CD14-positive monocyte (primary cell): Measurements from ENCODE around the gene MAP6D1. TPM values are rescaled to one million over a fixed set of nuclear protein-coding genes. Genes with fewer than 3 reads are reported as not detected.

Experiments used
- DNase-seq, 3 donors: peaks; one replicate each; pipeline ENCODE4 v3.0.0-alpha.2; 2011 to 2022
- H2AFZ ChIP-seq: 2 replicates; pipeline ENCODE4 v1.6.0; 2012; ENCODE audit warnings: mild to moderate bottlenecking, low read depth, low read length, inconsistent platforms; ENCODE audit not compliant: insufficient read depth, poor library complexity, severe bottlenecking
- H3K27ac ChIP-seq, 2 donors: 1 replicate in 1 of 2; 2 replicates in 1 of 2; pipeline ENCODE4 v1.5.1; 2012 to 2013; ENCODE audit warnings: low read length in 2 of 2, control low read depth in 1 of 2, inconsistent platforms in 1 of 2, low read depth in 1 of 2, mild to moderate bottlenecking in 1 of 2
- H3K27me3 ChIP-seq, 2 donors: one replicate each; pipeline versions ENCODE4 v1.6.0 to v1.6.1; 2011 to 2013; ENCODE audit warnings: low read length in 2 of 2; ENCODE audit not compliant: control insufficient read depth in 2 of 2, insufficient read depth in 2 of 2
- H3K36me3 ChIP-seq, 2 donors: replicated peaks in 1 of 2; 1 replicate in 1 of 2; 2 replicates in 1 of 2; pipeline versions ENCODE4 v1.5.1 to v1.6.1; 2012 to 2013; ENCODE audit warnings: low read length in 2 of 2, control low read depth in 1 of 2, inconsistent platforms in 1 of 2, mild to moderate bottlenecking in 1 of 2; ENCODE audit not compliant: insufficient read depth in 2 of 2, control insufficient read depth in 1 of 2
- H3K4me1 ChIP-seq, 2 donors: 1 replicate in 1 of 2; 2 replicates in 1 of 2; pipeline versions ENCODE4 v1.5.1 to v1.6.1; 2012 to 2013; ENCODE audit warnings: low read length in 2 of 2, control low read depth in 1 of 2, inconsistent platforms in 1 of 2, mild to moderate bottlenecking in 1 of 2, moderate library complexity in 1 of 2; ENCODE audit not compliant: insufficient read depth in 2 of 2, control insufficient read depth in 1 of 2
- H3K4me2 ChIP-seq: replicated peaks from 2 replicates; pipeline ENCODE3; 2012; ENCODE audit warnings: low read length, moderate library complexity, mild to moderate bottlenecking; ENCODE audit not compliant: poor library complexity, severe bottlenecking; ENCODE audit errors: extremely low read depth
- H3K4me3 ChIP-seq, 3 experiments: fragments of 200-600 bp in 1 of 3; sonication (generic) in 1 of 3; replicated peaks in 1 of 3; 1 replicate in 2 of 3; 2 replicates in 1 of 3; pipeline ENCODE4 v1.5.1; 2011 to 2013; ENCODE audit warnings: low read length in 3 of 3, mild to moderate bottlenecking in 3 of 3, control low read depth in 2 of 3, low read depth in 2 of 3, inconsistent platforms in 1 of 3, moderate library complexity in 1 of 3
- H3K79me2 ChIP-seq: 2 replicates; pipeline ENCODE4 v1.6.0; 2012; ENCODE audit warnings: mild to moderate bottlenecking, control low read depth, inconsistent platforms, low read length, moderate library complexity; ENCODE audit not compliant: insufficient read depth
- H3K9ac ChIP-seq: 2 replicates; pipeline ENCODE4 v1.6.0; 2017; ENCODE audit warnings: low read length, mild to moderate bottlenecking; ENCODE audit not compliant: insufficient read depth, poor library complexity, severe bottlenecking
- H3K9me3 ChIP-seq, 2 donors: replicated peaks in 1 of 2; 1 replicate in 1 of 2; 2 replicates in 1 of 2; pipeline versions ENCODE4 v1.5.1 to v1.6.1; 2012 to 2013; ENCODE audit warnings: low read length in 2 of 2, control low read depth in 1 of 2; ENCODE audit not compliant: control insufficient read depth in 1 of 2, insufficient read depth in 1 of 2
- H4K20me1 ChIP-seq: 2 replicates; pipeline ENCODE4 v1.6.0; 2012; ENCODE audit warnings: mild to moderate bottlenecking, low read length, control low read depth, moderate library complexity; ENCODE audit not compliant: insufficient read depth
- H3K27ac Mint-ChIP-seq, 7 donors: one replicate each; pipeline ENCODE4 v1.8.0; 2020; ENCODE audit warnings: mild to moderate bottlenecking in 7 of 7, mixed read lengths in 7 of 7, moderate library complexity in 6 of 7, inconsistent platforms in 2 of 7
- H3K27me3 Mint-ChIP-seq, 3 donors: one replicate each; pipeline ENCODE4 v1.8.0; 2021 to 2022; ENCODE audit warnings: low read depth in 3 of 3, mild to moderate bottlenecking in 3 of 3, mixed read lengths in 3 of 3, moderate library complexity in 3 of 3, inconsistent platforms in 1 of 3
- H3K36me3 Mint-ChIP-seq, 2 donors: one replicate each; pipeline ENCODE4 v1.8.0; 2020; ENCODE audit warnings: mixed read lengths in 2 of 2, inconsistent platforms in 1 of 2, mild to moderate bottlenecking in 1 of 2
- H3K4me1 Mint-ChIP-seq: one replicate; pipeline ENCODE4 v1.8.0; 2020; ENCODE audit warnings: mild to moderate bottlenecking, mixed read lengths
- H3K4me3 Mint-ChIP-seq, 2 donors: one replicate each; pipeline ENCODE4 v1.8.0; 2020; ENCODE audit warnings: mild to moderate bottlenecking in 2 of 2, mixed read lengths in 2 of 2, moderate library complexity in 1 of 2
- H3K9me3 Mint-ChIP-seq, 7 donors: one replicate each; pipeline ENCODE4 v1.8.0; 2020 to 2022; ENCODE audit warnings: mixed read lengths in 7 of 7, mild to moderate bottlenecking in 6 of 7, moderate library complexity in 6 of 7, inconsistent platforms in 2 of 7
- WGBS: methylation state at CpG from one replicate; pipeline ENCODE4 v1.1.5; 2013; ENCODE audit warnings: missing lambda C conversion rate; ENCODE audit not compliant: insufficient coverage; 5-methylcytosine and 5-hydroxymethylcytosine counted together
- intact Hi-C, 2 donors: fragments of 100-400 bp; cut with micrococcal nuclease; formaldehyde crosslinking; loops; one replicate each; pipeline versions ENCODE4 v1.15.0 to v1.15.1; 2023
- polyA plus RNA-seq, 3 donors: library from polyadenylated mRNA; depleted of rRNA in 1 of 3; unstranded in 2 of 3; stranded (reverse) in 1 of 3; fragments of 300-500 nt in 2 of 3; fragments of >200 nt in 1 of 3; fragmentation: Illumina TruSeq in 2 of 3; gene quantifications; 1 replicate in 2 of 3; 2 replicates in 1 of 3; pipeline ENCODE4 v1.2.3, GENCODE V29; 2012 to 2021
- TF ChIP-seq, protein P1 (sequence below): fragments of 200-600 bp; IDR thresholded peaks from one replicate; pipeline ENCODE4 v1.8.0; 2022; ENCODE audit warnings: antibody characterized with exemption, mild to moderate bottlenecking

Gene MAP6D1
- polyA plus RNA-seq, 3 donors = 0.18 to 0.35 TPM; not detected in 1

DNA sequence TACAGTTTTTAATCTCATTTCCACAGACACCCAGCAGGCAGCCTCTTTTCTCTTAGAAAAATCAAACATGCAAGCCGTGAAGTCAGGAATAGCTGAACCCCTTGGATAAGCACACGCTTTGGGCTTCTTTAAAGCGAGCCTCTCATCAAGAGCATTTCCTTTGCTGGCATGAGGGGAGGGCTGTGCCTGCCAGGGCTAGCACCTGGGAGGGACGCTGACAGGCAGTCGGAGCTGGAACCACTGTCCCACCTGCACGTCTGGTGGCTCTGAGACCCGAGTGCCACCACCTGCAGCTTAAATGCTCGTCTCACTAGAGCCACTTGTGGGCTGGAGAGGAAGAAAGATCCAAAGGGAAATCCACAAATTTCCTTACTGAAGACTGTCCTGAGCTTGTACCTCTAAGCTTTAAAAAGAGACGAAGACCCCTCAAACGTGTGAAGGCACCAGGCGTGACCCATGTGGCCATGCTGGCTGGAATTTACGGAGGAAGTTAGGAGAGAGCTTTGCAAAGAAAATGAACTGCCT lies 9.4 kb downstream of the MAP6D1 start:
- no peak overlapping the region for H3K27ac Mint-ChIP-seq

DNA sequence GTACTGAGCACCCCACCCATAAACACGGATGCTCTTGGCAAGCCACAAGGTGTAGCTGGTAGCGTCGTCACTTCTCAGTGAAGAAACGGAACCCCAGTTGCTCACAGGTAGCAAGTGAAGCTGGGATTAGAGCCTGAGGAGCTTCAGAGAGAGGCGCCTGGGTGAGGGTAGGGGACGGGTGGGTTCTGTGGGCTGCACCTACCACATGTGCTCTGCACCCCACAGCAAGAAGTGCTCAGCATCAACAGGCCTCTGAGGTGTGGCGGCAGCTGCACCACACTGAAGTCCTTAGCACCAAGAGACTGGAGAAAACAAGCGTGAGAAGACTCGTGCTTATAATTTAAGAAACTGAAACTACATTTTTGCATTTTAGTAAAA lies 9.8 kb downstream of the MAP6D1 start:
- Mint-ChIP-seq H3K9me3 (no peaks in the 10 kb centered on the region), H3K36me3 (peaks cover 46 to 65% of the 10 kb centered on the region in 2 donors), H3K4me1 (no peaks in the 10 kb centered on the region), H3K27ac (peak overlapping the region in 1 of 7 donors; percentile 46), H3K27me3 (no peaks in the 10 kb centered on the region), H3K4me3 (no peak overlapping the region)
- no CpG with 5 or more reads among the region's 9 CpGs for WGBS
- TF ChIP-seq, protein P1, sequence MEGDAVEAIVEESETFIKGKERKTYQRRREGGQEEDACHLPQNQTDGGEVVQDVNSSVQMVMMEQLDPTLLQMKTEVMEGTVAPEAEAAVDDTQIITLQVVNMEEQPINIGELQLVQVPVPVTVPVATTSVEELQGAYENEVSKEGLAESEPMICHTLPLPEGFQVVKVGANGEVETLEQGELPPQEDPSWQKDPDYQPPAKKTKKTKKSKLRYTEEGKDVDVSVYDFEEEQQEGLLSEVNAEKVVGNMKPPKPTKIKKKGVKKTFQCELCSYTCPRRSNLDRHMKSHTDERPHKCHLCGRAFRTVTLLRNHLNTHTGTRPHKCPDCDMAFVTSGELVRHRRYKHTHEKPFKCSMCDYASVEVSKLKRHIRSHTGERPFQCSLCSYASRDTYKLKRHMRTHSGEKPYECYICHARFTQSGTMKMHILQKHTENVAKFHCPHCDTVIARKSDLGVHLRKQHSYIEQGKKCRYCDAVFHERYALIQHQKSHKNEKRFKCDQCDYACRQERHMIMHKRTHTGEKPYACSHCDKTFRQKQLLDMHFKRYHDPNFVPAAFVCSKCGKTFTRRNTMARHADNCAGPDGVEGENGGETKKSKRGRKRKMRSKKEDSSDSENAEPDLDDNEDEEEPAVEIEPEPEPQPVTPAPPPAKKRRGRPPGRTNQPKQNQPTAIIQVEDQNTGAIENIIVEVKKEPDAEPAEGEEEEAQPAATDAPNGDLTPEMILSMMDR = no peak
- Histone ChIP-seq H3K4me1 (no peaks in the 10 kb centered on the region), H3K4me3 (no peak overlapping the region), H3K4me2 (no peak overlapping the region), H3K27me3 (no peaks in the 10 kb centered on the region), H3K79me2 (no peaks in the 10 kb centered on the region), H3K27ac (no peak overlapping the region), H3K9ac (no peak overlapping the region), H3K36me3 (peaks cover 25 to 51% of the 10 kb centered on the region in 2 donors), H4K20me1 (no peaks in the 10 kb centered on the region), H2AFZ (no peak overlapping the region), H3K9me3 (no peaks in the 10 kb centered on the region)
- intact Hi-C loops = no loop called here
- no peak for DNase-seq

More for the DNA sequence above, 9.4 kb downstream of the MAP6D1 start:
- no peak overlapping the region for H2AFZ ChIP-seq
- no peaks in the 10 kb centered on the region for H3K27me3 Mint-ChIP-seq
- H4K20me1 ChIP-seq = no peaks in the 10 kb centered on the region
- TF ChIP-seq, protein P1 = no peak
- peaks cover 41 to 61% of the 10 kb centered on the region in 2 donors for H3K36me3 Mint-ChIP-seq
- H3K27me3 ChIP-seq = no peaks in the 10 kb centered on the region
- H3K4me3 ChIP-seq = no peak overlapping the region
- WGBS = 81% methylated on average over 8 of the region's 12 CpGs
- H3K4me1 Mint-ChIP-seq = no peaks in the 10 kb centered on the region
- no peaks in the 10 kb centered on the region for H3K9me3 Mint-ChIP-seq
- H3K79me2 ChIP-seq = no peaks in the 10 kb centered on the region
- no peaks in the 10 kb centered on the region for H3K4me1 ChIP-seq
- H3K27ac ChIP-seq = no peak overlapping the region
- no peak overlapping the region for H3K9ac ChIP-seq
- no peak overlapping the region for H3K4me3 Mint-ChIP-seq
- no peak for DNase-seq
- H3K4me2 ChIP-seq = no peak overlapping the region
- no peaks in the 10 kb centered on the region for H3K9me3 ChIP-seq
- H3K36me3 ChIP-seq = peaks cover 21 to 46% of the 10 kb centered on the region in 2 donors
- intact Hi-C loops = no loop called here
